Fibroblast of the conjunctiva (primary cell): ENCODE data around the gene TPRN.

Source experiments
- DNase-seq: peaks from one replicate; pipeline ENCODE4 v3.0.0-alpha.2; 2010; ENCODE audit warnings: low read depth

TPRN gene

GRCh38 chr9:137161558-137162486 lies 38.7 kb downstream of the TPRN start:
- DNase-seq = no peak

GRCh38 chr9:137160716-137161557 lies 39.6 kb downstream of the TPRN start:
- DNase-seq = no peak

- no peak for DNase-seq
Observed at GRCh38 chr9:137160054-137160425, 40.5 kb downstream of the TPRN start.

- DNase-seq = no peak
Observed at GRCh38 chr9:137159105-137160053, 41.2 kb downstream of the TPRN start.

GRCh38 chr9:137158625-137159024 lies 41.9 kb downstream of the TPRN start:
- no peak for DNase-seq

GRCh38 chr9:137157618-137158415 lies 42.7 kb downstream of the TPRN start:
- no peak for DNase-seq

- no peak for DNase-seq
Observed at GRCh38 chr9:137156567-137157375, 43.8 kb downstream of the TPRN start.

GRCh38 chr9:137152844-137153405 lies 47.6 kb downstream of the TPRN start:
- no peak for DNase-seq

- no peak for DNase-seq
Observed at GRCh38 chr9:137150617-137151457, 49.7 kb downstream of the TPRN start.

- no peak for DNase-seq
Observed at GRCh38 chr9:137149942-137150616, 50.5 kb downstream of the TPRN start.

- DNase-seq = no peak
Observed at GRCh38 chr9:137149363-137149762, 51.2 kb downstream of the TPRN start.

- DNase-seq = no peak
Observed at GRCh38 chr9:137148661-137149060, 51.9 kb downstream of the TPRN start.

- DNase-seq = no peak
Observed at GRCh38 chr9:137148242-137148641, 52.3 kb downstream of the TPRN start.

GRCh38 chr9:137147793-137148160 lies 52.8 kb downstream of the TPRN start:
- DNase-seq = no peak

- DNase-seq = no peak
Observed at GRCh38 chr9:137147091-137147792, 53.3 kb downstream of the TPRN start.

- no peak for DNase-seq
Observed at GRCh38 chr9:137146527-137146918, 54.0 kb downstream of the TPRN start.

GRCh38 chr9:137145731-137146526 lies 54.6 kb downstream of the TPRN start:
- no peak for DNase-seq
